Chondrocyte (in vitro differentiated cells): ENCODE measurements around the gene ABL1. TPM values are rescaled to one million over a fixed set of nuclear protein-coding genes. Genes with fewer than 3 reads are reported as not detected.

Experiments used
- DNase-seq: peaks from one replicate; pipeline ENCODE4 v3.0.0; 2021; ENCODE audit warnings: mixed read lengths, low spot score
- H3K27ac Mint-ChIP-seq: one replicate; pipeline ENCODE4 v1.8.0; 2021; ENCODE audit warnings: mild to moderate bottlenecking, moderate library complexity, mixed read lengths; ENCODE audit not compliant: unreplicated experiment
- H3K27me3 Mint-ChIP-seq: 2 replicates; pipeline ENCODE4 v1.8.0; 2021; ENCODE audit warnings: low read depth, mixed read lengths
- H3K36me3 Mint-ChIP-seq: 2 replicates; pipeline ENCODE4 v1.8.0; 2021; ENCODE audit warnings: low read depth, mixed read lengths
- H3K4me1 Mint-ChIP-seq: 2 replicates; pipeline ENCODE4 v1.8.0; 2021; ENCODE audit warnings: low read depth, mild to moderate bottlenecking, mixed read lengths
- H3K4me3 Mint-ChIP-seq: one replicate; pipeline ENCODE4 v1.8.0; 2021; ENCODE audit warnings: mild to moderate bottlenecking, moderate library complexity, mixed read lengths; ENCODE audit not compliant: unreplicated experiment
- H3K9me3 Mint-ChIP-seq: 2 replicates; pipeline ENCODE4 v1.8.0; 2021; ENCODE audit warnings: low read depth, mixed read lengths
- CTCF ChIP-seq: fragments of 200-600 bp; sonication (generic); IDR thresholded peaks from 2 replicates; pipeline ENCODE4 v1.5.0; 2021; ENCODE audit warnings: antibody characterized with exemption, mild to moderate bottlenecking, moderate library complexity
- total RNA-seq: library from RNA; stranded (reverse); gene quantifications from 3 replicates; pipeline ENCODE4 v1.2.1, GENCODE V29; 2021

Gene ABL1
- total RNA-seq, 1 donor from 2014 or later, result 93.7 TPM

- Mint-ChIP-seq H3K4me3 (no peak overlapping the region), H3K4me1 (no peaks in the 10 kb centered on the region), H3K36me3 (peaks cover 10% of the 10 kb centered on the region), H3K27ac (no peak overlapping the region), H3K9me3 (no peaks in the 10 kb centered on the region), H3K27me3 (no peaks in the 10 kb centered on the region)
- TF ChIP-seq CTCF, result no peak
- DNase-seq, result no peak
These were observed 59.5 kb downstream of the ABL1 start for GRCh38 chr9:130894546-130894945.

- no peak overlapping the region for H3K4me3 Mint-ChIP-seq
- H3K36me3 Mint-ChIP-seq, result peaks cover 10% of the 10 kb centered on the region
- H3K4me1 Mint-ChIP-seq, result no peaks in the 10 kb centered on the region
- TF ChIP-seq CTCF, result no peak
- H3K9me3 Mint-ChIP-seq, result no peaks in the 10 kb centered on the region
- H3K27ac Mint-ChIP-seq, result no peak overlapping the region
- no peaks in the 10 kb centered on the region for H3K27me3 Mint-ChIP-seq
- no peak for DNase-seq
These were observed 60.0 kb downstream of the ABL1 start for GRCh38 chr9:130895038-130895437.

GRCh38 chr9:130895481-130896232, 60.6 kb downstream of the ABL1 start:
- H3K4me3 Mint-ChIP-seq, result no peak overlapping the region
- peak; percentile 74 for DNase-seq
- no peak for TF ChIP-seq CTCF
- H3K36me3 Mint-ChIP-seq, result peaks cover 10% of the 10 kb centered on the region
- H3K27me3 Mint-ChIP-seq, result no peaks in the 10 kb centered on the region
- no peaks in the 10 kb centered on the region for H3K4me1 Mint-ChIP-seq
- no peak overlapping the region for H3K27ac Mint-ChIP-seq
- no peaks in the 10 kb centered on the region for H3K9me3 Mint-ChIP-seq

GRCh38 chr9:130896233-130897014, 61.4 kb downstream of the ABL1 start, which contains the start of gene QRFP:
TSS of gene QRFP (minus strand) at chr9:130896812. CDS start at chr9:130893838, 2,974 bp downstream.
- H3K9me3 Mint-ChIP-seq, result no peaks in the 10 kb centered on the region
- H3K27me3 Mint-ChIP-seq, result no peaks in the 10 kb centered on the region
- no peak within 1 kb of the TSS for H3K4me3 Mint-ChIP-seq
- no peak within 1 kb of the TSS for H3K27ac Mint-ChIP-seq
- H3K4me1 Mint-ChIP-seq, result no peaks in the 10 kb centered on the region
- TF ChIP-seq CTCF, result no peak
- no peak for DNase-seq
- peaks cover 10% of the 10 kb centered on the region for H3K36me3 Mint-ChIP-seq

GRCh38 chr9:130897105-130897751, 62.2 kb downstream of the ABL1 start:
- DNase-seq, result no peak
- no peak for TF ChIP-seq CTCF
- H3K27ac Mint-ChIP-seq, result no peak overlapping the region
- no peaks in the 10 kb centered on the region for H3K9me3 Mint-ChIP-seq
- no peaks in the 10 kb centered on the region for H3K4me1 Mint-ChIP-seq
- no peaks in the 10 kb centered on the region for H3K27me3 Mint-ChIP-seq
- peaks cover 8% of the 10 kb centered on the region for H3K36me3 Mint-ChIP-seq
- no peak overlapping the region for H3K4me3 Mint-ChIP-seq
